Activated CD4-positive, alpha-beta T cell treated with anti-CD3 and anti-CD28 coated beads, Interleukin-2, amount 50 U/mL, for 1 hour (primary cell): Measurements from ENCODE around the gene ALDH1L1.
"Not testable (repeated sequence)": the region's sequence is repeated elsewhere in the genome, so short reads cannot be mapped to it uniquely, and the experiment has no call there.

ENCODE experiments used
- DNase-seq: peaks from one replicate; pipeline ENCODE4 v3.0.0-alpha.2; 2020

ALDH1L1 gene

GRCh38 chr3:126078866-126079265 lies 101.5 kb downstream of the ALDH1L1 start:
- DNase-seq = no peak

- DNase-seq = no peak
These were observed 102.6 kb downstream of the ALDH1L1 start for GRCh38 chr3:126077754-126078153.

- no peak for DNase-seq
These were observed 104.2 kb downstream of the ALDH1L1 start for GRCh38 chr3:126076140-126076539.

GRCh38 chr3:126070146-126070545 lies 110.2 kb downstream of the ALDH1L1 start:
- no peak for DNase-seq

GRCh38 chr3:126067959-126068358 lies 112.4 kb downstream of the ALDH1L1 start:
- no peak for DNase-seq

GRCh38 chr3:126066676-126067075 lies 113.7 kb downstream of the ALDH1L1 start:
- DNase-seq = not testable (repeated sequence)

- DNase-seq = no peak
These were observed 114.5 kb downstream of the ALDH1L1 start for GRCh38 chr3:126065876-126066275.

- DNase-seq = no peak
These were observed 115.6 kb downstream of the ALDH1L1 start for GRCh38 chr3:126064627-126065258.

GRCh38 chr3:126063358-126063965 lies 116.9 kb downstream of the ALDH1L1 start:
- DNase-seq = no peak

- no peak for DNase-seq
These were observed 118.9 kb downstream of the ALDH1L1 start for GRCh38 chr3:126061301-126062032.

GRCh38 chr3:126060613-126061145 lies 119.7 kb downstream of the ALDH1L1 start:
- no peak for DNase-seq

- DNase-seq = no peak
These were observed 121.7 kb downstream of the ALDH1L1 start for GRCh38 chr3:126058666-126059065.

GRCh38 chr3:126057936-126058335 lies 122.5 kb downstream of the ALDH1L1 start:
- DNase-seq = no peak

GRCh38 chr3:126057501-126057819 lies 122.9 kb downstream of the ALDH1L1 start:
- no peak for DNase-seq

GRCh38 chr3:126056681-126057500 lies 123.5 kb downstream of the ALDH1L1 start:
- DNase-seq = no peak

GRCh38 chr3:126056088-126056487 lies 124.3 kb downstream of the ALDH1L1 start:
- no peak for DNase-seq

- no peak for DNase-seq
These were observed 125.5 kb downstream of the ALDH1L1 start for GRCh38 chr3:126054870-126055269.

- DNase-seq = no peak
These were observed 126.3 kb downstream of the ALDH1L1 start for GRCh38 chr3:126053949-126054569.
